Endothelial cell of umbilical vein (primary cell): ENCODE data around the gene ARHGAP31. TPM values are rescaled to one million over a fixed set of nuclear protein-coding genes. Genes with fewer than 3 reads are reported as not detected.

Source experiments
- BruUV-seq: library from RNA; stranded (reverse); fragments of 400-500 nt; replicated peaks from 2 replicates; lab custom pipeline; 2021; lab: Mats Ljungman, UMichigan
- CTCF ChIA-PET: fragments of 300-600, 350-600 bp; sonication (Branson Sonifier 250); formaldehyde crosslinking; loops from one replicate; lab custom pipeline; 2021; ENCODE audit warnings: antibody characterized with exemption, inconsistent platforms; lab: Charles Lee
- POLR2A ChIA-PET: fragments of 300-600, 350-600 bp; sonication (Branson Sonifier 250); formaldehyde crosslinking; loops from one replicate; lab custom pipeline; 2021; ENCODE audit warnings: antibody characterized with exemption, inconsistent platforms; lab: Charles Lee
- DNase-seq: peaks from one replicate; pipeline ENCODE4 v3.0.0-alpha.2; 2011; ENCODE audit warnings: low read depth, low spot score
- FAIRE-seq: peaks from 2 replicates; lab custom pipeline; 2011; peaks lifted over from hg19 to GRCh38; lab: Jason Lieb, UNC
- H2AFZ ChIP-seq: 2 replicates; pipeline ENCODE4 v1.6.0; 2012; ENCODE audit warnings: low read depth, low read length, control low read depth, inconsistent platforms
- H3K27ac ChIP-seq: 2 replicates; pipeline ENCODE4 v1.5.1; 2011; ENCODE audit warnings: low read depth, mild to moderate bottlenecking, control low read depth, low read length, moderate library complexity; ENCODE audit not compliant: insufficient read depth
- H3K27me3 ChIP-seq, 2 experiments: 2 replicates each; pipeline versions ENCODE4 v1.6.0 to v1.6.1; 2011; ENCODE audit warnings: low read length in 2 of 2, mixed read lengths in 1 of 2; ENCODE audit not compliant: control insufficient read depth in 2 of 2, insufficient read depth in 2 of 2
- H3K36me3 ChIP-seq, 2 experiments: 2 replicates in 1 of 2; 3 replicates in 1 of 2; pipeline ENCODE4 v1.5.1; 2011; ENCODE audit warnings: low read length in 2 of 2, mild to moderate bottlenecking in 1 of 2, moderate library complexity in 1 of 2; ENCODE audit not compliant: control insufficient read depth in 2 of 2, insufficient read depth in 2 of 2; ENCODE audit errors: extremely low read depth in 1 of 2
- H3K4me1 ChIP-seq: 3 replicates; pipeline ENCODE4 v1.5.1; 2011; ENCODE audit warnings: mild to moderate bottlenecking, low read length; ENCODE audit not compliant: control insufficient read depth, insufficient read depth; ENCODE audit errors: extremely low read depth
- H3K4me2 ChIP-seq: 2 replicates; pipeline ENCODE4 v1.6.1; 2011; ENCODE audit warnings: low read length, control low read depth, mixed read lengths; ENCODE audit not compliant: insufficient read depth
- H3K4me3 ChIP-seq, 3 experiments: fragments of 200-600 bp in 1 of 3; sonication (generic), shearing (Covaris generic) in 1 of 3; replicated peaks in 1 of 3; 2 replicates each; pipeline ENCODE4 v1.5.1; 2011 to 2016; ENCODE audit warnings: control low read depth in 3 of 3, low read length in 3 of 3, mild to moderate bottlenecking in 2 of 3, inconsistent platforms in 1 of 3, low read depth in 1 of 3, moderate library complexity in 1 of 3; ENCODE audit not compliant: insufficient read depth in 1 of 3
- H3K79me2 ChIP-seq: 2 replicates; pipeline ENCODE4 v1.6.0; 2012; ENCODE audit warnings: low read length, inconsistent platforms; ENCODE audit not compliant: control insufficient read depth, insufficient read depth
- H3K9ac ChIP-seq: replicated peaks from 2 replicates; pipeline ENCODE3; 2011; ENCODE audit warnings: low read length, control low read depth; ENCODE audit not compliant: insufficient read depth; ENCODE audit errors: extremely low read depth
- H3K9me1 ChIP-seq: replicated peaks from 3 replicates; pipeline ENCODE4 v1.6.0; 2011; ENCODE audit warnings: mild to moderate bottlenecking, low read length; ENCODE audit not compliant: control insufficient read depth, insufficient read depth; ENCODE audit errors: extremely low read depth
- H3K9me3 ChIP-seq: replicated peaks from 2 replicates; pipeline ENCODE4 v1.5.1; 2012; ENCODE audit warnings: low read length, inconsistent platforms; ENCODE audit not compliant: control insufficient read depth, insufficient read depth
- H4K20me1 ChIP-seq: replicated peaks from 2 replicates; pipeline ENCODE3; 2011; ENCODE audit warnings: mild to moderate bottlenecking, low read length; ENCODE audit not compliant: control insufficient read depth, insufficient read depth; ENCODE audit errors: extremely low read depth
- CTCF ChIP-seq, 2 donors: IDR thresholded peaks; 1 replicate in 1 of 2; 2 replicates in 1 of 2; pipeline ENCODE4 v1.5.1; 2011; ENCODE audit warnings: low read length in 2 of 2, mild to moderate bottlenecking in 2 of 2, moderate library complexity in 2 of 2, control low read depth in 1 of 2, inconsistent platforms in 1 of 2, low read depth in 1 of 2; ENCODE audit not compliant: insufficient read depth in 1 of 2; ENCODE audit errors: extremely low read depth in 1 of 2
- EZH2 ChIP-seq: IDR thresholded peaks from 2 replicates; pipeline ENCODE4 v1.6.1; 2012; ENCODE audit warnings: borderline replicate concordance, low read depth, mild to moderate bottlenecking, moderate library complexity, low read length, inconsistent platforms; ENCODE audit not compliant: severe bottlenecking
- FOS ChIP-seq: IDR thresholded peaks from 2 replicates; pipeline ENCODE4 v1.6.1; 2011; ENCODE audit warnings: mild to moderate bottlenecking, low read length, moderate library complexity, borderline replicate concordance; ENCODE audit not compliant: insufficient read depth
- GATA2 ChIP-seq: IDR thresholded peaks from 2 replicates; pipeline ENCODE4 v1.7.0; 2011; ENCODE audit warnings: low read depth, mild to moderate bottlenecking, moderate library complexity, mixed read lengths, low read length; ENCODE audit not compliant: insufficient read length, insufficient read depth
- JUN ChIP-seq: IDR thresholded peaks from 2 replicates; pipeline ENCODE4 v1.6.1; 2011; ENCODE audit warnings: borderline replicate concordance, low read depth; ENCODE audit not compliant: insufficient read length, insufficient read depth
- MAX ChIP-seq: IDR thresholded peaks from 2 replicates; pipeline ENCODE4 v1.6.1; 2011; ENCODE audit not compliant: insufficient read depth, insufficient read length
- MYC ChIP-seq: IDR thresholded peaks from one replicate; pipeline ENCODE4 v1.6.1; 2011; ENCODE audit warnings: mild to moderate bottlenecking, low read depth, low read length
- POLR2A ChIP-seq: IDR thresholded peaks from 2 replicates; pipeline ENCODE4 v1.6.1; 2012; ENCODE audit warnings: low read depth, mild to moderate bottlenecking, control low read depth, low read length
- POLR2AphosphoS5 ChIP-seq: IDR thresholded peaks from 2 replicates; pipeline ENCODE4 v1.6.1; 2012; ENCODE audit warnings: low read depth, mild to moderate bottlenecking, control low read depth, low read length, moderate library complexity; ENCODE audit not compliant: insufficient read depth
- dilution Hi-C: fragments of 300-500 bp; cut with MboI; formaldehyde crosslinking; loops from one replicate; pipeline ENCODE4 v1.15.0; 2019; ENCODE audit warnings: low sequenced_read_pairs; ENCODE audit not compliant: extremely low pct_ligation_motif_present
- intact Hi-C: fragments of 100-400 bp; cut with micrococcal nuclease; formaldehyde crosslinking; loops from one replicate; pipeline ENCODE4 v1.10.0; 2022
- polyA plus RNA-seq, 4 experiments: library from polyadenylated mRNA; depleted of rRNA in 3 of 4; stranded (reverse) in 3 of 4; unstranded in 1 of 4; fragments of >200 nt; gene quantifications; 2 replicates each; pipeline versions ENCODE4 v1.2.1 to v1.2.3, GENCODE V29; 2011 to 2012; ENCODE audit warnings: missing spikeins in 1 of 4
- total RNA-seq: library from RNA; stranded (reverse); gene quantifications from 2 replicates; pipeline ENCODE4 v1.2.3, GENCODE V29; 2021

The ARHGAP31 gene
- total and polyA plus RNA-seq, 2 donors (not counting 3 experiments of a cell fraction or from before 2014, with no cell fraction given), result 25.5 to 65.8 TPM

GRCh38 chr3:119289404-119289770 is 4.8 kb upstream of the ARHGAP31 start:
- no peak overlapping the region for H3K27ac ChIP-seq
- no peaks in the 10 kb centered on the region for H3K9me3 ChIP-seq
- H3K4me2 ChIP-seq, result no peak overlapping the region
- no peak overlapping the region for H3K4me3 ChIP-seq
- ChIA-PET CTCF (no interaction called here), POLR2A (no interaction called here)
- intact Hi-C loops, result no loop called here
- H3K79me2 ChIP-seq, result peaks cover under 1% of the 10 kb centered on the region
- dilution Hi-C loops, result no loop called here
- no peaks in the 10 kb centered on the region for H3K27me3 ChIP-seq
- H3K9me1 ChIP-seq, result no peaks in the 10 kb centered on the region
- DNase-seq (no peak), FAIRE-seq (no peak)
- no peaks in the 10 kb centered on the region for H4K20me1 ChIP-seq
- H2AFZ ChIP-seq, result no peak overlapping the region
- H3K36me3 ChIP-seq, result no peaks in the 10 kb centered on the region
- H3K4me1 ChIP-seq, result peaks cover 8% of the 10 kb centered on the region
- H3K9ac ChIP-seq, result no peak overlapping the region
- BruUV-seq, result no TSS peak
- TF ChIP-seq FOS, result no peak
- TF ChIP-seq POLR2AphosphoS5, result no peak
- no peak for TF ChIP-seq MAX
- TF ChIP-seq EZH2, result no peak
- TF ChIP-seq CTCF (IDR thresholded peaks at IDR 0.05; ENCODE audit: extremely low read depth in 1 of 2, insufficient read depth in 1 of 2, low read depth in 1 of 2, low read length in 2 of 2), result no peak
- no peak for TF ChIP-seq JUN
- TF ChIP-seq GATA2, result no peak
- no peak for TF ChIP-seq POLR2A
- TF ChIP-seq MYC, result no peak
